Measurements from ENCODE around the gene CIDEC.
A peak's percentile ranks its signal among the peaks of the same experiment; 100 is the strongest.
"Not testable (repeated sequence)": the region's sequence is repeated elsewhere in the genome, so short reads cannot be mapped to it uniquely, and the experiment has no call there.

Gene CIDEC

GRCh38 chr3:9901967-9902366 is 21.9 kb upstream of the CIDEC start:
- no peak for DNase-seq

GRCh38 chr3:9900965-9901415 is 20.9 kb upstream of the CIDEC start:
- DNase-seq = not testable (repeated sequence)

- DNase-seq = no peak
These were observed 19.3 kb upstream of the CIDEC start for GRCh38 chr3:9899289-9899791.

GRCh38 chr3:9898467-9899241 is 18.6 kb upstream of the CIDEC start:
- no peak for DNase-seq

- no peak for DNase-seq
These were observed 17.6 kb upstream of the CIDEC start for GRCh38 chr3:9897408-9898372.

GRCh38 chr3:9896755-9897407 is 16.8 kb upstream of the CIDEC start:
- DNase-seq = not testable (repeated sequence)

- not testable (repeated sequence) for DNase-seq
These were observed 15.7 kb upstream of the CIDEC start for GRCh38 chr3:9895715-9896114.

- no peak for DNase-seq
These were observed 13.7 kb upstream of the CIDEC start for GRCh38 chr3:9893739-9894138.

GRCh38 chr3:9891072-9891622 is 11.1 kb upstream of the CIDEC start:
- DNase-seq = no peak

GRCh38 chr3:9890249-9891071 is 10.4 kb upstream of the CIDEC start, which contains the start of gene JAGN1:
JAGN1 (plus strand) TSS chr3:9890610; CDS start chr3:9890723, 113 bp downstream.
- DNase-seq = peak; percentile 59

- no peak for DNase-seq
These were observed 9.4 kb upstream of the CIDEC start for GRCh38 chr3:9889405-9889804.

GRCh38 chr3:9888540-9888939 is 8.5 kb upstream of the CIDEC start:
- DNase-seq = no peak

GRCh38 chr3:9887480-9887879 is 7.4 kb upstream of the CIDEC start:
- DNase-seq = no peak

- DNase-seq = no peak
These were observed 6.3 kb upstream of the CIDEC start for GRCh38 chr3:9886328-9886727.

- no peak for DNase-seq
These were observed 4.6 kb upstream of the CIDEC start for GRCh38 chr3:9884555-9885165.

- no peak for DNase-seq
These were observed 3.9 kb upstream of the CIDEC start for GRCh38 chr3:9883706-9884554.

- no peak for DNase-seq
These were observed 1.4 kb upstream of the CIDEC start for GRCh38 chr3:9881441-9881840.

GRCh38 chr3:9878700-9879099 is 1.4 kb downstream of the CIDEC start:
- DNase-seq = no peak

GRCh38 chr3:9876991-9877390 is 3.1 kb downstream of the CIDEC start:
- no peak for DNase-seq

GRCh38 chr3:9876255-9876654 is 3.8 kb downstream of the CIDEC start:
- not testable (repeated sequence) for DNase-seq
